ENCODE measurements around the gene TMEM203.
A peak's percentile ranks its signal among the peaks of the same experiment; 100 is the strongest.

TMEM203 gene

GRCh38 chr9:137198051-137198901, 7.2 kb downstream of the TMEM203 start:
- no peak for DNase-seq (ENCODE audit: low read depth in 2 of 2)

DNA sequence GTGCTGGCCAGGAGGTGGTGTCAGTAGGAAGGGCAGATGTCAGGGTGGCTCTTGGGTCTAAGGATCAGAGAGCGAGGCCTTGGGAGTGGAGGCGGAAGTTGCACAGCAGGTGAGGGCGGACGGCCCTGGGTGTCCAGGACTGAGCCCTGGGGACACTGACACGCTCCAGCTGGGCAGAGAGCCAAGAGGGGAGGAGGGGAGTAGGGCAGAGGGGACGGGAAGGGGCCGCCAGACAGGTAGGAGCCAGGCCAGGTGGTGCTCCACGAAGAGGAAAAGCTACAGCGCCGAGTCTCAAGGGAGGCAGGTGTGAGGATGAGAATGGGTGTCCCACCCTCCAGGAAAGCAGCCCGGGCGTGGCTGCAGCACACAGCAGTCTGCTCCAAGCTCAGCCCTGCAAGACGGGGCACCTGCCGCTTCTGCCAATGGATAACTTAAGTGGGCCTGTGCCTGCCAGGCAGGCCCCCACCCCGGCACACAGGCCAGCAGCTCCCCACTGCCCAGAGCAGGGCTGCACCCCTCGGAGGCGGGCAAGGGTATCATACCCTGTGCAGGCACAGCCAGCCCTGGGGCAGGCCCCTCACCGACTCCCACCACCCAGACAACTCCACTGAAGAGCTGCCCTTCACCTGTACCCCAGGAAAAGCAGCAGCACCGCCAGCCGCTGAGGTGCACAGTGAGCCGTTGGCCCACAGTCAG, 9.8 kb downstream of the TMEM203 start:
- DNase-seq (ENCODE audit: low read depth in 2 of 2): no peak

- DNase-seq (ENCODE audit: low read depth in 2 of 2): no peak
These were observed 10.5 kb downstream of the TMEM203 start for GRCh38 chr9:137194909-137195308.

DNA sequence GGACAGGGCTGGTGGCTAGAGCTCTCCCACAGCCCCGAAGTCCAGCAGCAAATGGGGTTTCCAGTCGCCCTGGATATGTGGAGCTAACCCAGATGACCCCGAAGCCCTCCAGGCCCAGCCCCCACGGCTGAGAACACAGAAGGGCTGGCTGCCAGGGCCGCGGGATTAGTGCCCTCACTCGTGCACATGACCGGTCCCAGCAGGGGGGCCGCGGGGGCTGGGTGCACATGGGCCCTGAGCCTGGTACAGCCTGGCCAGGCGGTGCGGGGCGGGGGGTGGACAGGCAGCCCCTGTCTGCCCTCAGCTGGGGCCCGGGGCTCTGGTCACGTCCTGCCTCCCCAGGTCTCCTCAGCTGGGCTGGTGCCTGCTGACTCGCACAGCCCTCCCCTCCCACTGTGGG, 11.1 kb downstream of the TMEM203 start:
- no peak for DNase-seq (ENCODE audit: low read depth in 2 of 2)

- no peak for DNase-seq (ENCODE audit: low read depth in 2 of 2)
These were observed 11.7 kb downstream of the TMEM203 start for GRCh38 chr9:137193771-137194170.

DNA sequence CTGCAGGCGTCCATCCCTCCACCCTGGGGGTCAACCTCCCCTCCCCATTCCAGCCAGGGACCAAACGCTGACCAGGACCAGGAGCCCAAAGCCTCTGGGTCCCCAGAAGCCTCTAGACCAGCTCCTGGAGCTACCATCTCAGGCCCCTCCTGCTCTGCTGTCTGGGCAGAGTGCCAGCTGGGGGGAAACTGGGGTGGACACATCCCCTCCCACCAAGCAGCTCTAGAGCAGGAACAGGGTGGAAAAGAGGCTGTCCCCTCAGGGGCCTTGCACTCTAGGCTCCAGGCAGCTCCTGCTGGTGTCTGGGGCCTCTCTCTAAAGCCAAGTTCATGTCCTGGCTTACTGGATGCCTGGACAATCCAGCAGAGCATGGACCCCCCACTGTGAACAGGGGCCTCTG, 12.6 kb downstream of the TMEM203 start:
- DNase-seq (ENCODE audit: low read depth in 2 of 2): no peak

DNA sequence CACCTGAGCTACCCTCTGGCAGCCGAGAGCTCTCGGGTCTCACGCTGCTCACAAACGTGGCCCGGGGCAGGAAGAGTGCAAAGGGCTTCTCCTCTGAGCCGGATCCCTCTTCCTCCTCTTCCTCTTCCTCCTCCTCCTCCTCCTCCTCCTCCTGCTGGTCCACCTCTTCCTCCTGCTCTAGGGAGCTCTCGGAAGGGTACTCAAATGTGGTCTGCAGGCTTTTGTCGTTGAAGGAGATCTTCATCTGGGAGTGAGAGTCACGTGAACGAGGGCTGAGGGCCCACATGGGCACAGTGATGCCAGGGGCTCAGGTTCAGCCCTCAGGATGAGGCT, 13.0 kb downstream of the TMEM203 start:
- DNase-seq (ENCODE audit: low read depth in 2 of 2): no peak

DNA sequence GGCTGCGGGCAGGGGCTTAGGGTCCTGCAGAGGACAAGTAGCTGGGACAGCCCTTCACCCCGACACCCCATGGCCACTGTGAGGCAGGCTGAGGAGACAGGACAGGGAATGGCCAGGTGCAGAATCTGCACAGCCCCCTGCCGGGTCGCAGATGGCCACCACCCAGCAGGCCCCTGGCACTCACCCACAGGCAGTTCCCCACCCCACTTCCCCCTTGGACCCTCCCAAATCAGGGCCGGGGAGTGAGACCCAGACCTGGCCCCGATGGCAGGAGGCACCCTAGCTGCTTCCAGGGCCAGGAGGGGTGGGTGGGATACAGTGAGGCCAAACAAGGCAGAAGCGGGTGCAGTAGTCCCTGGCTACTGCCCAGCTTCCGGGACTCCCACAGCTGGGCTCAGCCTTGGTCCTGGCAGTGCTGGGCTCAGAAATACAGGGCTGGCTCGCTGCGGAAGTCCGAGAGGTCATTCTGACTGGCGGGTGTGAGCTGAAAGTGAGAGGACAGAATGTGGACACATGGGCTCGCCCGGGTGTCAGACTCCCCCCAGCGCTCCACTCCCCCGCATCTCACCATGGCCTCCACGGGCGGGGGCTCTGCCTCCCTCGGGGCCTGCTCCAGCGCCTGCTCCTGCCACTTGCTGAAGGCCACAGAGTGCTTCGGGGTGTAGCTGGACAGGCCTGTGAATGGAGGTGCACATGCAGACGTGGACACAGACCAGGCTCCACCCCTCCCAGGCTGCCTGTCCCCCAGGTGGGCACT, 13.6 kb downstream of the TMEM203 start:
- no peak for DNase-seq (ENCODE audit: low read depth in 2 of 2)

- no peak for DNase-seq (ENCODE audit: low read depth in 2 of 2)
These were observed 14.2 kb downstream of the TMEM203 start for GRCh38 chr9:137191245-137191644.

- no peak for DNase-seq (ENCODE audit: low read depth in 2 of 2)
These were observed 15.1 kb downstream of the TMEM203 start for GRCh38 chr9:137190315-137190856.

GRCh38 chr9:137189297-137190295, 15.9 kb downstream of the TMEM203 start:
- no peak for DNase-seq (ENCODE audit: low read depth in 2 of 2)

- DNase-seq (ENCODE audit: low read depth in 2 of 2): peak; percentile 77 to 90
These were observed 16.8 kb downstream of the TMEM203 start, which contains the start of the genes ANAPC2 and SSNA1 for GRCh38 chr9:137188490-137189296. ANAPC2 (minus strand) TSS chr9:137188560; CDS start chr9:137188532, 28 bp downstream. SSNA1 (plus strand) TSS chr9:137188676; CDS start chr9:137188727, 51 bp downstream.

- no peak for DNase-seq (ENCODE audit: low read depth in 2 of 2)
These were observed 17.4 kb downstream of the TMEM203 start for GRCh38 chr9:137188086-137188489.

- DNase-seq (ENCODE audit: low read depth in 2 of 2): no peak
These were observed 18.1 kb downstream of the TMEM203 start for GRCh38 chr9:137187386-137187785.

DNA sequence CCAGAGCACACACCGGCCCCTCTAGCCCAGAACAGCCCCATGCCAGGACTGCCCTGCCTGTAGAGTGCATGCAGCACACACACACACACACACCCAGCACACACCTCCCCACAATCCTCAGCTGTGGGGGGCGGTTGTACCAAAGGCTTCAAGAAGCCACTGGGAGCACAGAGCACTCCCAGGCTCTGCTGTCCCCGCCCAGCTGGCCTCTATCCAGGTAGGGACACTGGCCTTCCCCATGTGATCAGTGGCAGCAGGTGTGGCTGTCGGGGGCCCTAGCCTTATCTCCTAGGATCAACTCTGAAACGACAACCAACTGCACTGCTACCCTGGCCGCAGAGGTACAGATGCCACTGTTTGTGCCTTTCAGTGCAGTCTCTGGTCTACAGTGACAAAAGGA, 19.1 kb downstream of the TMEM203 start:
- DNase-seq (ENCODE audit: low read depth in 2 of 2): no peak

DNA sequence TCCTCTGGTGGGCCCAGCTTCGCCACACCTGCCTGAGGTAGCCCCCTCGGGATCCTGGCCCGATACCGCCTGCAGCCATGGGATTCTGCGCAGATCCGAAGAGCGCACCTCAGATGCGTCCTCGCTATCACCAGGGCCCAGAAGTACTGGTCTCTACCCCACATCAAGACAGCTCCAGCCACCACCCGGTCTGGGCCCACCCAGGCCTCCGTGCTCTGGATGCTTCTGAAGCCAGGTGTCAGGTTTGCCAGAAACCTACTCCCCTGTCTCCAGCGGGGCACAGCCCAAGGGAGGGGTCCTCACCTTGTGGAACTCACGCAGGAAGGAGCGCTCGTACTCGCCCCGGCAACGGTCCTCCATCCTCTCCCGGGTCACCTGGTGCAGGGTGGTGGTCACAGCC, 19.5 kb downstream of the TMEM203 start:
- no peak for DNase-seq (ENCODE audit: low read depth in 2 of 2)

GRCh38 chr9:137184881-137185660, 20.4 kb downstream of the TMEM203 start:
- no peak for DNase-seq (ENCODE audit: low read depth in 2 of 2)

- DNase-seq (ENCODE audit: low read depth in 2 of 2): no peak
These were observed 21.4 kb downstream of the TMEM203 start for GRCh38 chr9:137183980-137184595.

GRCh38 chr9:137182836-137183235, 22.6 kb downstream of the TMEM203 start:
- no peak for DNase-seq (ENCODE audit: low read depth in 2 of 2)
